Dendritic cell treated with granulocyte-macrophage colony-stimulating factor and Interleukin-4, amounts not matched to agents 40 ng/mL and 50 ng/mL, for 4 days (primary cell): ENCODE measurements around the gene TMEM178B.

ENCODE experiments used
- H3K27ac Mint-ChIP-seq: one replicate; pipeline ENCODE4 v1.8.0; 2022; ENCODE audit warnings: mild to moderate bottlenecking, mixed read lengths
- H3K27me3 Mint-ChIP-seq: one replicate; pipeline ENCODE4 v1.8.0; 2022; ENCODE audit warnings: mild to moderate bottlenecking, mixed read lengths
- H3K36me3 Mint-ChIP-seq: one replicate; pipeline ENCODE4 v1.8.0; 2022; ENCODE audit warnings: low read depth, mixed read lengths
- H3K4me1 Mint-ChIP-seq: one replicate; pipeline ENCODE4 v1.8.0; 2022; ENCODE audit warnings: low read depth, mixed read lengths
- H3K4me3 Mint-ChIP-seq: one replicate; pipeline ENCODE4 v1.8.0; 2022; ENCODE audit warnings: mild to moderate bottlenecking, moderate library complexity, mixed read lengths
- H3K9me3 Mint-ChIP-seq: one replicate; pipeline ENCODE4 v1.8.0; 2022; ENCODE audit warnings: mixed read lengths
- intact Hi-C: fragments of 100-400 bp; cut with micrococcal nuclease; formaldehyde crosslinking; loops from one replicate; pipeline ENCODE4 v1.15.0; 2022

The TMEM178B gene

DNA sequence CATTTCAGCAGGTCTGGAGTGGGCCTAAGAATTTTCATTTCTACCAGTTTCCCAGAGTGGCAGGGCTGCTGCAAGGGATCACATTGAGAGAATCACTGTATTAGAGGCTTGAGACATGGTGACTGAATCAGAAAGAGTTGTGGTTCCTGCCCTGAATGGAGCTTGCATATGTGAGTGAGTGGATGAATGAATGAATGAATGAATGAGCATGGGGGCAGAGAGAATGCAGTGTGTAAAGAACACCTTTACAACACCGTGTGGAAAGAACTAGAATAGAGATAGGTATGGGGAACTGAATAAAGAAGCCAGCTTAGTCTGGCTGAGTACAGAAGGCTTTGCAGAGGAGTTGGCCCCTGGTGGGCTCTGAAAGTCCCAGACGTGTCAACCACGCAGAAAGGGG is 334.6 kb downstream of the TMEM178B start:
- no peaks in the 10 kb centered on the region for H3K36me3 Mint-ChIP-seq
- no peak overlapping the region for H3K27ac Mint-ChIP-seq
- H3K27me3 Mint-ChIP-seq = peaks cover 7% of the 10 kb centered on the region
- intact Hi-C loops = no loop called here
- no peak overlapping the region for H3K4me3 Mint-ChIP-seq
- H3K4me1 Mint-ChIP-seq = no peaks in the 10 kb centered on the region
- no peaks in the 10 kb centered on the region for H3K9me3 Mint-ChIP-seq

DNA sequence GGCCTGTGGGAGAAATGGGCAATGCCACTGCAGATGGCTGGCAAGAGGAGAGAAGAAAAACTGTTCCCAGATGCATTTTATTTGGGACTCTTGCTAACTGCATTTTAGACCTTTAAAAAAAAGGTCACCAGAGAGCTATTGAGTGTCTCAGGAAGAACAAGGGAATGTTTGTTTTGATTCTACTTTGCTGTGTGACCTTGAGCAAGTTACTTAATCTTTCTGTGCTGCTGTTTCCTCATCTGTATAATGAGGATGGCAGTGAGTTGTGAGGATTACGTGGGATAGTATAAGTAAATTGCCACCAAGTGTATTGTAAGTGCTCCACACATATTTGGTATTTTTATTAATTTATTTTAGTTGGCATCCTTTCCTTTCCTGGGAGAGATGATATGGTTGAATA is 335.4 kb downstream of the TMEM178B start:
- Mint-ChIP-seq H3K27me3 (peaks cover 7% of the 10 kb centered on the region), H3K36me3 (no peaks in the 10 kb centered on the region), H3K27ac (no peak overlapping the region), H3K4me1 (no peaks in the 10 kb centered on the region), H3K9me3 (no peaks in the 10 kb centered on the region), H3K4me3 (no peak overlapping the region)
- intact Hi-C loops = no loop called here

DNA sequence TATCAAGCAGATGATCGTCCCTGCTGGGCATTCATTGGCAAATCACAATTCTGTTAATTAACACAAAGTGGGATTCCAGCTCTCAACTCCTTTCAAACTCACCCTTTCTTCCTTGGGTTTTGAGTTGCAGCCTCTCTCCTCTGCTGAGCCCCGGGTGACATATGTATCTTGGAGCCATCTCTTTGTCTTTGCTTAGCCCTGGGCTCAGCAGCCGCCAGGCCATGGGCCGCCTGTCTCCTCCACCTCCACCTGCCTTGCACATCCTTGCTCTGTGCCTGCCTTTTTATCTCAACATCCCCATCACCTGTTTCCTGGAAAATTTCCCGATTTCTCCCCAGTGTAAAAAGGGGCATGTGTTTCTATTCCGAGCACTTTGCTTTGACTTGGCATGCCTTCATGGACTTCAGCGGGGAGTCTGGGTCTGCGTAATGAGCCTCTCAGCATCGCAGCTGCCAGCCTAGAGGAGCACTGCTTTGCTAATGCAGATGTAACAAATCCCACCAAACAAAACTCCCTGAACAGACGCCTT is 336.0 kb downstream of the TMEM178B start:
- Mint-ChIP-seq H3K27me3 (peaks cover 7% of the 10 kb centered on the region), H3K9me3 (no peaks in the 10 kb centered on the region), H3K36me3 (no peaks in the 10 kb centered on the region), H3K4me3 (no peak overlapping the region), H3K27ac (no peak overlapping the region), H3K4me1 (no peaks in the 10 kb centered on the region)
- intact Hi-C loops = no loop called here

DNA sequence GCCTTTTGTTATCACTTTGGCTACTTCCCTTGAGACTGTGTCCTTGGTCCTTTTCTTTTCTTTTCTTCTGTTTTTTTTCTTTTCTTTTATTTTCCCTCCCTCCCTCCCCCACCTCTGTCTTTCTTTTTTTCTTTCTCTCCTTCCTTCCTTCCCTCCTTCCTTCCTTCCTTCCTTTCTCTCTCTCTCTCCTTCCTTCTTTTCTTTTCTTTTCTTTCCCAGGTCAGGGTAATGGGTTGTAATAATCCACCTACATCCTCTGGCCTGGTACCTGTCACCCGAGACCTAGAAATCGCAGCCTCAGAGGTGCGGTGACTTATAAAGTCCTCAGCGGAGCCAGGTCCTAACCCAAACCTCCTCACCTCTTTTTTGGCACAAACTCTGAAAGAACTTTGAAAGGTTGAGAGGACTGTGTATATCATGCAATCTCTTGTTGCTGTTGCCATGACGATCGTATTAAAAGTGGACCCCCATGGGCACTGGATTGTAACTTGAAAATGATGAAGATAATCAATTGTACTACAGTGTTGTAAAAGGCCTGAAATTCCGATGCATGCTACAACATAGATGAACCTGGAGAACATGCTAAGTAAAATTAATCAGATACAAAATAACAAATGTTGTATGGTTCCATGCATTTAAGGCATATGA is 336.6 kb downstream of the TMEM178B start:
- peaks cover 7% of the 10 kb centered on the region for H3K27me3 Mint-ChIP-seq
- intact Hi-C loops = no loop called here
- no peak overlapping the region for H3K4me3 Mint-ChIP-seq
- no peaks in the 10 kb centered on the region for H3K4me1 Mint-ChIP-seq
- H3K27ac Mint-ChIP-seq = no peak overlapping the region
- H3K36me3 Mint-ChIP-seq = no peaks in the 10 kb centered on the region
- H3K9me3 Mint-ChIP-seq = no peaks in the 10 kb centered on the region

- H3K36me3 Mint-ChIP-seq = no peaks in the 10 kb centered on the region
- no peak overlapping the region for H3K4me3 Mint-ChIP-seq
- no peaks in the 10 kb centered on the region for H3K9me3 Mint-ChIP-seq
- no peaks in the 10 kb centered on the region for H3K4me1 Mint-ChIP-seq
- H3K27ac Mint-ChIP-seq = no peak overlapping the region
- H3K27me3 Mint-ChIP-seq = peaks cover 7% of the 10 kb centered on the region
- intact Hi-C loops = no loop called here
Measured at GRCh38 chr7:141411133-141411532, 337.3 kb downstream of the TMEM178B start.

DNA sequence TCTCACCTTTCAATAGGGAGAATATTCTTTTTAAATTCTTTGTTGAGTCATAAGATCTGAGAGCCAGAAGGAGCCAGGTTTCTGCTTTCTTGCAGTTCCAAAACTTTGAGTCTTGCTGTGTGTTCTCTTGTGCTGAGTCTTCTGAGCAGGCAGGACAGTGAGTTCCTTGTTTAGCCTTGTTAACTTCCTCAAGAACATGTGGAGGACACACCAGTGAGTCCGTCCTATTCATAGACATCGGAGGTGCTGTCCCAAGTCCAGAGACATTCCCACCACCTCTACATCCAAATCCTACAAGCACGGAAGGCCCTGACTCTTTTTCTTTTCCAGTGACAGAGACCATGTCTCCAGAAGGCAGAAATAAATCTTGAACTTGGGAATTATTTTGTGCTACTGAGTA is 342.1 kb downstream of the TMEM178B start:
- peaks cover 2% of the 10 kb centered on the region for H3K27me3 Mint-ChIP-seq
- intact Hi-C loops = no loop called here
- H3K4me3 Mint-ChIP-seq = no peak overlapping the region

DNA sequence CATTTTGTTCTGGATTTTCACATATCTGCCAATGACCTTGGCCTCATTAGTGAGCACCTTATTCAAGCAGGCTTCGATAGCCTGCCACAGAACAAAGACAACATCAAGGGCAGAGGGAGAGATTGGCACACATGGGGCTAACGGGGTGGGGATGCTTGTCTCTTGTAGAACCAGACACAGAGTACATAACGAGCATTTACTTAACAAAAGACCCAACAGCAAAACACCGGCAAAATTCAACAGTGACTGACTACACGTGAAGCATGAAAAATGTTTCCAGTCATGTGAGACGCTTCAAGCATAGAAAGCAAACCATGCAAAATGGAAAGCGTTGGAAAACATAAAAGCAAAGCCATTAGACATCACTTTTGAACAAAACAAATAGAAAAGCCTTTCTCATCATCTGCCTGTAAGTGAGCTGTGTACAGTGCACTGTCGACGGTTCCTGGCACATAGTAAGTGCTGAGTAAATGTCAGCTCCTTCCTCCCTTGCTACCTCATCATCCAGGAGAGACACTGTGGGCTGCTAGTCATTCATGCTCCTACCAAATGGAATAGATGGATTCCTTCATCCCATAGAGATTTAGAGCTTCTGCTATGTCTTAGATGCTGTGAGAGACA is 342.9 kb downstream of the TMEM178B start:
- Mint-ChIP-seq H3K27ac (no peak overlapping the region), H3K27me3 (peaks cover 2% of the 10 kb centered on the region), H3K4me1 (peaks cover 6% of the 10 kb centered on the region), H3K9me3 (no peaks in the 10 kb centered on the region), H3K4me3 (no peak overlapping the region), H3K36me3 (no peaks in the 10 kb centered on the region)
- intact Hi-C loops = no loop called here

More for the DNA sequence above, 342.1 kb downstream of the TMEM178B start:
- Mint-ChIP-seq H3K36me3 (no peaks in the 10 kb centered on the region), H3K9me3 (no peaks in the 10 kb centered on the region), H3K27ac (no peak overlapping the region), H3K4me1 (peaks cover 6% of the 10 kb centered on the region)

DNA sequence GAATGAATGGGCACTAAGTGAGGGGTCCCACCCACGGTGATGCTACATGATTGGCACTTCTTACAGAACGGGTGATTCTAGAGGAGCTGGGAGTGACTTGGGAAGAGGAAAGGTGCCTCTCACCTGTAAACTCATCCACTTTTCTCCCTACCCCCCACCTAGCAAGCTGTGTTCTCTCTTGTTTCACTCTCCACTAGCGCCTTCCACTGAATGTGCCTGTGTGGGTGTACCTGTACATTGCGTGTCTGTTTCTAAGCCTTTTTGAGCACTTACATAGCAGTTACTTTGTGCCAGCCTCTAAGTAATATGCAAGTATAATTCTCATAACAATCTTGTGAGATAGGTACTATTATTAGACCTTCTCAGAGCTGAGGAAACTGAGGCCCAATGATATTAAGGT is 343.6 kb downstream of the TMEM178B start:
- Mint-ChIP-seq H3K36me3 (no peaks in the 10 kb centered on the region), H3K27ac (no peak overlapping the region), H3K9me3 (no peaks in the 10 kb centered on the region), H3K4me3 (no peak overlapping the region), H3K27me3 (peaks cover 2% of the 10 kb centered on the region), H3K4me1 (peaks cover 6% of the 10 kb centered on the region)
- intact Hi-C loops = no loop called here

DNA sequence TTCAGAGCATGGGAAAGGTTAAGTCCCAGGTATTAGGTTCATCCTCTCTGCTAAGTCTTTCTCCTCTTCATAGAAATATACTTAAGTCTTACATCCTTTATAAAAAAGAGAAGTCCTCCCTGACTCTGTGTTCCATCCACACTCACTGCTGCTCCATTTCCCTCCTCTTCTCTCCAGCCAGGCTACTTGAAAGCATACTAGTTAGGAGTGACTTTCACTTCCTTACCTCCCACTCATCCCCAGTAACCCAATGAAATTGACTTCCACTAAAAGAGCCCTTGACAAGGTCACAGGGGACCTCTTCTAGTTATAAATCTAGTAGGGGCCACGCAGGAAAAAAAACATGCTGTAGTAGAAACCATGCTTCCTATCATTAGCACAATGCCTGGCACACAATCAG is 344.2 kb downstream of the TMEM178B start:
- Mint-ChIP-seq H3K27me3 (peaks cover 2% of the 10 kb centered on the region), H3K4me3 (no peak overlapping the region), H3K4me1 (peaks cover 6% of the 10 kb centered on the region), H3K27ac (no peak overlapping the region), H3K9me3 (no peaks in the 10 kb centered on the region), H3K36me3 (no peaks in the 10 kb centered on the region)
- intact Hi-C loops = no loop called here

GRCh38 chr7:141421306-141421705 is 347.4 kb downstream of the TMEM178B start:
- peaks cover 2% of the 10 kb centered on the region for H3K27me3 Mint-ChIP-seq
- peaks cover 22% of the 10 kb centered on the region for H3K9me3 Mint-ChIP-seq
- H3K27ac Mint-ChIP-seq = no peak overlapping the region

DNA sequence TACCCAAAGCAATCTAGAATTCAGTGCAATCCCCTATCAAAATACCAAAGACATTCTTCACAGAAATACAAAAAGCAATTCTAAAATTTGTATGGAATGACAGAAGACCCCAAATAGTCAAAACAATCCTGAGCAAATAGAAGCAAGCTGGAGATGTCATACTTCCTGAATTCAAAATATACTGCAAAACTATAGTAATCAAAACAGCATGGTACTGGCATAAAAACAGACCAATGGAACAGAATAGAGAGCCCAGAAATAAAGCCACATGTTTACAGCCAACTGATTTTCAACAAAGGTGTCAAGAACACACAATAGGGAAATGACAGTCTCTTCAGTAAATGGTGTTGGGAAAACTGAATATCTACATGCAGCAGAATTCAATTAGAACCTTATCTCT is 353.3 kb downstream of the TMEM178B start:
- peaks cover 37% of the 10 kb centered on the region for H3K9me3 Mint-ChIP-seq
- H3K36me3 Mint-ChIP-seq = no peaks in the 10 kb centered on the region
- peaks cover 8% of the 10 kb centered on the region for H3K4me1 Mint-ChIP-seq
- H3K27me3 Mint-ChIP-seq = peaks cover 7% of the 10 kb centered on the region
- no peak overlapping the region for H3K4me3 Mint-ChIP-seq
- intact Hi-C loops = no loop called here
- H3K27ac Mint-ChIP-seq = no peak overlapping the region

More at GRCh38 chr7:141421306-141421705, 347.4 kb downstream of the TMEM178B start:
- intact Hi-C loops = no loop called here
- peaks cover 14% of the 10 kb centered on the region for H3K4me1 Mint-ChIP-seq
- no peaks in the 10 kb centered on the region for H3K36me3 Mint-ChIP-seq
- H3K4me3 Mint-ChIP-seq = no peak overlapping the region

DNA sequence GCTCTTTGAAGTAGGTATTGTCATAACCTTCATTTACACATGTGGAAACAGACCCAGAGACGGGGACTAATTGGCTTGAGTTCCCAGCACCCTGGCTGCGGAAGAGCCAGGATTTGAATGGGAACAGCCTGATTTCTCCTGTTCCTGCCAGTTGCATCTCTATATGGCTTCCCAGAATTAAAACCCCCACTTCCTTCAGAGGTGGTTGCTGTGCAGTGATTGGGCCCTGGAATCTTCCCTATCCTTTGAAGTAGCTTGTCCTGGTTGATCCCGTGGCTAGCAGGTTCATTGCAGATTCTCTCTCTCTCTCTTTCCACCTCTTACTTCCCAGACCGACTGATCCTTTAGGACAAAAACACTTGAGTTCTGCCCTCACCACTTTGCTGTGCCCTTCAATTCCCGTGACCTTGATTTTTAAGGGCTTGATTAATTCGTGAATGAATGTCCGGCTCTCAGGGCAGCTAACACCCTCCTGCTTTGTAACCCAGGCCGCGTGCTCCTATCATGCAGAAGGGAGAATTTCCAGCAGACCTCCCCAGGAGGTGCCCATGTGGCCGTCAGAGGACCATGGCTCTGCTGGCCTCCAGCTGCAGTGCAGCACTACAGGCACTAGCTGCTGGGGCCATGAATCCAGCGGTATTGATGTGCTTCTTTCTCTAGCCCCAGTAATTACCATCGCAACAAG is 356.7 kb downstream of the TMEM178B start:
- H3K4me1 Mint-ChIP-seq = peaks cover 4% of the 10 kb centered on the region
- H3K36me3 Mint-ChIP-seq = no peaks in the 10 kb centered on the region
- no peak overlapping the region for H3K27ac Mint-ChIP-seq
- no peak overlapping the region for H3K4me3 Mint-ChIP-seq
- peaks cover 22% of the 10 kb centered on the region for H3K9me3 Mint-ChIP-seq
- intact Hi-C loops = no loop called here
- H3K27me3 Mint-ChIP-seq = peaks cover 11% of the 10 kb centered on the region

- Mint-ChIP-seq H3K4me3 (no peak overlapping the region), H3K9me3 (peaks cover 17% of the 10 kb centered on the region), H3K36me3 (no peaks in the 10 kb centered on the region), H3K27ac (no peak overlapping the region), H3K27me3 (peaks cover 11% of the 10 kb centered on the region), H3K4me1 (no peaks in the 10 kb centered on the region)
- intact Hi-C loops = no loop called here
Measured at GRCh38 chr7:141431140-141431479, 357.2 kb downstream of the TMEM178B start.

DNA sequence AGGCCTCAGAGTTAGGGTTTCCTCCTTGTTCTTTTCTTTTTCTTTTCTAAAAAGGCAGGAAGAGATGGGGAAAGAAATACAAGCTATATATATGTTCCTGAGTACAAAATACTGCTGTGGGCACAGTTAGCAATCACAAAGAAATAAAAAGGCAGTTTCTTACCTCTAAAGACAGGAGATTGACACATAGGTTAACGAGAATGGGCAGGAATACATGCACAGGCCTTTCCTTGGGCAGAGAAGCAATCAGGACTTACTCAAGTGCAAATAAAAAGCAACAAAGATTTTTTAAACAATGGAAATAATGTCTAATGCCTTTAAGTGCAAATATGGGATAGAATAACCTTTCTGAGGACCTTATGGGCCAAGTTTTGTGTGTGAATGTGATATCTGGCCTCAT is 357.8 kb downstream of the TMEM178B start:
- Mint-ChIP-seq H3K4me1 (no peaks in the 10 kb centered on the region), H3K27me3 (peaks cover 13% of the 10 kb centered on the region), H3K4me3 (no peak overlapping the region), H3K27ac (no peak overlapping the region), H3K9me3 (peaks cover 11% of the 10 kb centered on the region), H3K36me3 (no peaks in the 10 kb centered on the region)
- intact Hi-C loops = no loop called here
